ENCODE results near the gene BCAR1.
A peak's percentile ranks its signal among the peaks of the same experiment; 100 is the strongest.

BCAR1 gene

DNA sequence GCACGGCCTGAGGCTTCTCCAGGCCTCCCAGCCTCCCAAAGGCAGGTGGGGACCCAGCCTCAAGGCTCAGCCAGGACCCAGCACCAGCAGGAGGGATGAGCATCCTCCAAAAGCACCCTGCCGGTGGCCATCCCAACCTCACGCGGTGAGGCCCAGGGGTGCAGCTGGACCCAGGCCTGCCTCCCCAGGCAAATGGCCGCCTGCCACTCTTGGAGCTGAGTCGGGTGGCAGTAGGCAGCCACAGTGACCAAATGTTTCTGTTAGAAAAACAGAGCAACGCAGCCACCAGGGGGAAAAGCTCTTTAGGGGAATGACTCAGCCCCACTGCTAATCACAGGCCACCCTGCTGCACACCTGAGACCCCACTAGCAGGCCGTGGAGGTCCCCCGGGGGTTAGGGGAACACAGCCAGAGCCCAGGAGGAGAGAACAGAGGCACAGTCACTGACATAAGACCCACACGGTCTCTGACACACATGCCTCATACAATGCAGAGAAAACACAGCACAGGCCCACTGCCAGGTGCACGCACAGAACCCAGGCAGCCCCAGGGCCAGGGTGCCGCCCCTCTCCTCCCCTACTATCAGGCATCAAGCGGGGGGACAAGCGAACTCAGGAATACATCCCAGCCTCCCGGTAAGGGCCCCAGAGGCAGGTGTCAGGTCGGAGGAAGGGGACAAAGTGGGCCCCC lies 12.4 kb downstream of the BCAR1 start:
- H3K4me3 Mint-ChIP-seq: no peak overlapping the region
- peaks cover 7% of the 10 kb centered on the region for H3K4me1 Mint-ChIP-seq
- ATAC-seq (replicated peaks; ENCODE audit: extremely low read depth, poor library complexity, severe bottlenecking): no peak
- H3K36me3 Mint-ChIP-seq (ENCODE audit: insufficient read depth): no peaks in the 10 kb centered on the region
- no peak overlapping the region for H3K27ac Mint-ChIP-seq (ENCODE audit: low read depth)
- peaks cover 7% of the 10 kb centered on the region for H3K27me3 Mint-ChIP-seq
- no peaks in the 10 kb centered on the region for H3K9me3 Mint-ChIP-seq
- no peak for DNase-seq (ENCODE audit: low spot score in 2 of 2)

DNA sequence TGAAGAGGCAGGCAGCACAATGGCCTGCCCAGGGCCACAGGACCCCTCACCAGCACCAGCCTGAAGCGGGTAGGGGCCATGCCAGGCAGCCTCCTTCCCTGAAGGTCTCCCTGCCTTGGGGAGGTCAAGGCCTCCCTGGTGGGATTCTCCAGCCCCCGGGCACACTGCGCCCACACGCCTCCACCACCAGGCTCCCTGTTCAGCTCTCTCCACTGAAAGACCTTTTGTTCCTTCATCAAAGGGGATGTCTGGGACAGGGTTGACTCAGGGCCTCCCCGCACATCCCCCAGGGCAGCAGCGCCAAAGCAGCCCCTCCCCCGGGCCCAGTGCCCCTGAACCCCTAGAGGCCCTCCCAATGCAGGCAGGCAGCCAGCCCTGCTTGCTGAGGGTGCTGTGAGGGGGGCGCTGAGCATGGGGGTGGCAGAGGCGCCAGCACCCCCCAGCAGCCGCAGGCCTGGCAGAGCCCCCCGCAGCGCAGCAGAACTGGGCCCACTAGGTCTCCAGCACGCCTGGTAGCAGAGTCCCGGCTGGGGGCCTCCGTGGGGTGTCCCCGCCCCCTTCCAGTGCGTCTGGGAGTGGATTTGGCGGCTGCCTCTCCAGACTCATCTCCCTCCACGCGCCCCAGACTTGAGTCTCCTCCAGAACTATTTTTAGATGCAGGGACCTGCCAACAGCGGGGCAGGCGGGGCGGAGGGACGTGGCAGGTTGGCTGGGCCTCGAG lies 13.1 kb downstream of the BCAR1 start:
- no peak overlapping the region for H3K27ac Mint-ChIP-seq (ENCODE audit: low read depth)
- H3K4me1 Mint-ChIP-seq: peaks cover 11% of the 10 kb centered on the region
- H3K4me3 Mint-ChIP-seq: no peak overlapping the region
- H3K27me3 Mint-ChIP-seq: peaks cover 7% of the 10 kb centered on the region
- ATAC-seq (replicated peaks; ENCODE audit: extremely low read depth, poor library complexity, severe bottlenecking) (no peak), DNase-seq (ENCODE audit: low spot score in 2 of 2) (no peak)
- H3K9me3 Mint-ChIP-seq: no peaks in the 10 kb centered on the region
- H3K36me3 Mint-ChIP-seq (ENCODE audit: insufficient read depth): no peaks in the 10 kb centered on the region

DNA sequence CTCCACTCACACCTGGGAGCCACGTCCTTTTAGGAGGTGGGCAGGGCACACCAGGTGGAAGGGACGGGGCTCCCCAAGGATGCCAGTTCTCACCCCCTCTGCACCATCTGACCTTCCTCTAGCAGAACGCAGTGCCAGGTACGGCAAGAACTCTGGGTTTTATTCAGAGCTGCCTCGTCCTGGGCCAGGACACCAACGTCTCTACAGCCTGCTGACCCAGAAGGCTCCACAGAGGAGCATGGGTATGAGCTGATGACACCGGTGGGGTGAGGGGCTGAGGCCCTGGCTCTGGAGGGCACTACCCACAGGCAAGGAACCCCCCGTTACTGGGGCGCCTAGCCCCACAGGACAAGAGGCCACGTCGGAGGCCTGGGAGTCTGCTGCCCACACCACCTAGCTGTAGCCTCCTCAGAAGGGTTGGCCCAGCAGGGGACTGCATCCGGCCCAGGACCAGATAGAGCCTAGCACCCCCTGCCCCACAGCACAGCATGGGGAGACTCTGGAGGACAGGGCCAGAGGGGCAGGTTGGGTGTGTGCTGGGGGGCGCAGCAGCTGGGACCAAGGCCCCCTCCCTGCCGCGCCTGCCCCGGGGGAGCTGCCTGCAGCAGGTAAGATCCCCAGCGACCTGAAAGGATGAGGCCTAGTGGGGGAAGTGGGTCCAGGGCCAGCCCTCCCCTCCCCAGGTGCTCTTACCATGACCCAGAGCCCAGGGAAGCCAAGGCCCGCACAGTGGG lies 13.9 kb downstream of the BCAR1 start:
- Mint-ChIP-seq H3K9me3 (no peaks in the 10 kb centered on the region), H3K27me3 (peaks cover 7% of the 10 kb centered on the region), H3K27ac (ENCODE audit: low read depth) (no peak overlapping the region), H3K4me3 (no peak overlapping the region), H3K4me1 (peaks cover 11% of the 10 kb centered on the region), H3K36me3 (ENCODE audit: insufficient read depth) (no peaks in the 10 kb centered on the region)
- DNase-seq (ENCODE audit: low spot score in 2 of 2): no peak
- ATAC-seq (replicated peaks; ENCODE audit: extremely low read depth, poor library complexity, severe bottlenecking): no peak

DNA sequence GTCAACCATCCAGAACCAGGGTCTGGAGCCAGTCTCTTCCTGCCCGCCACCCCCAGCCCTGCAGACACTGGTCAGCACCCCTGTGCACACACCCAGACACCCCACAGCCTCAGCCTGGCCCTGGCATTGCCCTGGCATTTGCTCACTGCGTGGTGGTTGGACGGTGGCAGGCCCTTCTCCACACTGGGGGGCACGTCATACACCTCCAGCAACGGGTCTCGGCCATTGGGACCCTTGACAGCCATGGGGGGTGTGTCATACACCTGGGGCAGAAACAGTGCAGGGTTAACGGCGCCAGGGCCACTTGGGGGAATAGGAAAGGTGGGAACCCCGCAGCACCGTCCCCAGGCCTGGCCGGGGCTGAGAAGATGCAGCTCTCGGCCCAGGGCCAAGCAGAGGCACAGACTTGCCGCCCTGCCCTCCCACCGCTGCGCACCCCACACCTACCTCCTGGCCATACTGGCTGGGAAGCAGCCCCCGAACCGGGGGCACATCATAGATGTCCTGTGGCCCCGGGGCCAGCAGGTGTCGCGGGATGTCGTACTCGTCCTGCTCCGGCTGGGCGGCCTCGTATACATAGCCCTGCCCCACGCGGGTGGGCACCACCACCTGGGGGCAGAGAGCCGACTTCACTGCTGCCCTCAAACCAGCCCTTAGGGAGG lies 14.6 kb downstream of the BCAR1 start:
- ATAC-seq (replicated peaks; ENCODE audit: extremely low read depth, poor library complexity, severe bottlenecking) (no peak), DNase-seq (ENCODE audit: low spot score in 2 of 2) (no peak)
- no peaks in the 10 kb centered on the region for H3K9me3 Mint-ChIP-seq
- H3K4me1 Mint-ChIP-seq: peaks cover 11% of the 10 kb centered on the region
- H3K36me3 Mint-ChIP-seq (ENCODE audit: insufficient read depth): no peaks in the 10 kb centered on the region
- H3K4me3 Mint-ChIP-seq: no peak overlapping the region
- peaks cover 7% of the 10 kb centered on the region for H3K27me3 Mint-ChIP-seq
- H3K27ac Mint-ChIP-seq (ENCODE audit: low read depth): no peak overlapping the region

DNA sequence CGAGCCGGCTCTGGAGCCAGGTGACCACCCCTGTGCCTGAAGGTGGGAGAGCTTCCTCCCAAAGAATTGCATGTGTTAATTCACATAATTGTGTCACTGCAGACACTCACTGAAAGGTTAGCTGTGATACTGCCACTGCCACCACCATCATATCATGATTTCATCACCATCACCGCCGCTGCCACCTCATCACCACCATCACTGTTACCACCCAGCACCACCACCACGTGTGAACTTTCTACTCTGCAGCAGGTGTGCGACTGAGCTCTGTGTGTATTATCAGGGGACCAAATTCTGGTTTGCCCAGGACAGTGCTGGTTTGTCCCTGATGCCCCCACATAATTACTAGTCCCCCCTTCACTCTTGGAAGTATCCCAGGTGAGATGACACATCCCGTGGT lies 15.2 kb downstream of the BCAR1 start:
- Mint-ChIP-seq H3K27ac (ENCODE audit: low read depth) (no peak overlapping the region), H3K4me1 (peaks cover 11% of the 10 kb centered on the region), H3K4me3 (no peak overlapping the region)

DNA sequence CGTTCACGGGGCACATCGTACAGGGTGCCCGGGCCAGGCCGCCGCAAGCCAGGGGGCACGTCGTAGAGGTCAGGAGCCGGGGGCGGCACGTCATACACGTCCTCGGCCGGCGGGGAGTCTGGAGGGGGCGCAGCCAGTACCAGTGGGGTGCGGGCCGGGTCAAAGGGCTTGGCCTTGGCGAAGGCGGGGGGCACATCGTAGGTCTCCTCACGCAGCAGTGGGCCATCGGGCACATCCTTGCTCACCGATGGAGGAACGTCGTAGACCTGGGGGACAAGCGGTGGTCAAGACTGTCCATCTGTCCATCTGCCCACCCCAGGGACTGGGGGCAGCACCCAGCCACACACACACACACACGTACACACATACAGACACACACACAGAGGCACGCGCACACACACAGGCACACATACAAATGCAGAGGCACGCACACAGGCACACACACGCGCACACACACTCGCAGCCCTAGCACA lies 15.7 kb downstream of the BCAR1 start:
- DNase-seq (ENCODE audit: low spot score in 2 of 2): no peak
- H3K4me1 Mint-ChIP-seq: peaks cover 11% of the 10 kb centered on the region
- H3K9me3 Mint-ChIP-seq: no peaks in the 10 kb centered on the region
- H3K27me3 Mint-ChIP-seq: peaks cover 7% of the 10 kb centered on the region
- no peak overlapping the region for H3K4me3 Mint-ChIP-seq
- no peak overlapping the region for H3K27ac Mint-ChIP-seq (ENCODE audit: low read depth)
- ATAC-seq (replicated peaks; ENCODE audit: extremely low read depth, poor library complexity, severe bottlenecking): no peak
- no peaks in the 10 kb centered on the region for H3K36me3 Mint-ChIP-seq (ENCODE audit: insufficient read depth)

More for the DNA sequence above, 15.2 kb downstream of the BCAR1 start:
- H3K27me3 Mint-ChIP-seq: peaks cover 7% of the 10 kb centered on the region
- H3K36me3 Mint-ChIP-seq (ENCODE audit: insufficient read depth): no peaks in the 10 kb centered on the region
- ATAC-seq (replicated peaks; ENCODE audit: extremely low read depth, poor library complexity, severe bottlenecking) (peak; percentile 40), DNase-seq (ENCODE audit: low spot score in 2 of 2) (no peak)
- no peaks in the 10 kb centered on the region for H3K9me3 Mint-ChIP-seq

DNA sequence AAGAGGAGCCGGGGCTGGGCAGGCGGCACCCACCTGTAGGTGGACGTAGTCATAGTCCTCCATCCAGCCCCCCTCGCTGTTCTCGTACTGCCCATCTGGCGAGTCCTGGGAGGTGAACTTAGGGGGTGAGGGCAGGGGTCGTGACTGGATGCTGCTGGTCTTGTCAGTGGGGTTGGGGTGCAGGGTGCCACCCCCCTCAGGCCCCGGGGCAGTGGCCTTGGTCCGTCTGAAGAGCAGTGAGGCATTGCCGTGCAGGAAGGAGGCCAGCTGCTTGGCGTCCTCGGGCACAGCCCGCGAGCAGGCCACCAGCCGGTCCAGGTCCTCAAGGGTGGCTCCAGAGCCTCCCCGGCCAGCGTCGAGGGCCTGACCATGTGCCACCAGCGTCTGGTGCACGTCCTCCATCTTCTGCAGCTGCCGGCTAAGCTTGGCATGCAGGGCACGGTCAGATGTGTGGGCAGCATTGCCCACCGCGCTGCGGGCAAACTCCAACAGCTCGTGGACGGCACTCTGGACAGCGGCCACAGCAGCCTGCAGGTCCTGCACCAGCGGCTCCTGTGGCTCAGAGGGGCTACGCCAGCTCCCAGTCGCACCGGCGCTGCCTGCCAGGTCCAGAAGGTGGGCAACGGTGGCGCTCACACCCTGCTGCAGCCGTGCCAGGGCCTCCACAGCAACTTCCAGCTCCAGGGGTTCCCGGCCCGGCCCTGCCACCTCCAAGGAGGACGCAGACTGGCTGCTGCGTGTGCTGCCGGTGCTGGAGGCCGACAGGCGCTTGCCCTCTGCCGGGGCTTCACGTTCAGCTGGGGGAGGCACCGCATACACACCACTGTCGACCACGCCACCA lies 16.3 kb downstream of the BCAR1 start:
- ATAC-seq (replicated peaks; ENCODE audit: extremely low read depth, poor library complexity, severe bottlenecking): no peak
- Mint-ChIP-seq H3K27me3 (peaks cover 4% of the 10 kb centered on the region), H3K4me3 (no peak overlapping the region), H3K36me3 (ENCODE audit: insufficient read depth) (no peaks in the 10 kb centered on the region), H3K4me1 (peaks cover 11% of the 10 kb centered on the region), H3K9me3 (no peaks in the 10 kb centered on the region), H3K27ac (ENCODE audit: low read depth) (no peak overlapping the region)
- DNase-seq (ENCODE audit: low spot score in 2 of 2): no peak

DNA sequence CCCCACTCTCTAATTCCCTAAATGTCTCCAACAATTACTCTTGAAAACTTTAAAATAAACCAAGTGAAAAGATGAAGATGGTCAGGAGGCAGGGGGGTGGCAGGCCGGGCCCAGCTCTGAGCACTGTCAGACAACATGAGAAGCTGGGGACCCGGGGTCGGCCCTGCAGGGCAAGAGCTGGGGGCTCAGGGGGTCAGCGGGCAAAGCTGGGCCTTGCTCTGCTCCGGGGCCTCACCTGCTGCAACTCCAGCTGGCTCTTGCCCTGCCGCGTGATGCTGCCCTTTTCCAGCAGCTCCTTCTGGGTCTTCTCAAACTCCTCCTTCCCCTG lies 17.8 kb downstream of the BCAR1 start:
- H3K4me1 Mint-ChIP-seq: peaks cover 11% of the 10 kb centered on the region
- H3K4me3 Mint-ChIP-seq: no peak overlapping the region
- no peak overlapping the region for H3K27ac Mint-ChIP-seq (ENCODE audit: low read depth)
- no peaks in the 10 kb centered on the region for H3K9me3 Mint-ChIP-seq
- no peaks in the 10 kb centered on the region for H3K27me3 Mint-ChIP-seq
- no peaks in the 10 kb centered on the region for H3K36me3 Mint-ChIP-seq (ENCODE audit: insufficient read depth)
- no peak for DNase-seq (ENCODE audit: low spot score in 2 of 2)
- ATAC-seq (replicated peaks; ENCODE audit: extremely low read depth, poor library complexity, severe bottlenecking): no peak

DNA sequence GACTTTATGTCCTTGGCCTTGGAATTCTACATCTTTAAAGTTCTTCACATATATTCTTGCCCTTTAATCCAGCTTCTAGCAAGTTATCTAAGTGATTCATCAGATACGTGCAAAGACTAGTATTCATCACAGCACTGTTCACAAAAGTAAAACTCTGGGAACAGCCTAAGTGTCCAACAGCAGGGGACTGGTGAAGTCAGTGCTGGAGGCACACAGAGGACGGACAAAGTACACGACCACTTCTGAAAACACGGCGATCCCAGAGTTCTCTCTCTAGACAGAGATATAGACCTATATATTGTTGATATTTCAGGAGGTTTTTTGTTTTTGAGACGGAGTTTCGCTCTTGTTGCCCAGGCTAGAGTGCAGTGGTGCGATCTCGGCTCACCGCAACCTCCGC lies 19.9 kb downstream of the BCAR1 start:
- H3K27ac Mint-ChIP-seq (ENCODE audit: low read depth): no peak overlapping the region
- no peak overlapping the region for H3K4me3 Mint-ChIP-seq
- ATAC-seq (replicated peaks; ENCODE audit: extremely low read depth, poor library complexity, severe bottlenecking) (no peak), DNase-seq (ENCODE audit: low spot score in 2 of 2) (no peak)
- H3K27me3 Mint-ChIP-seq: peaks cover 14% of the 10 kb centered on the region
- H3K4me1 Mint-ChIP-seq: peaks cover 11% of the 10 kb centered on the region
- H3K9me3 Mint-ChIP-seq: no peaks in the 10 kb centered on the region
- H3K36me3 Mint-ChIP-seq (ENCODE audit: insufficient read depth): no peaks in the 10 kb centered on the region

DNA sequence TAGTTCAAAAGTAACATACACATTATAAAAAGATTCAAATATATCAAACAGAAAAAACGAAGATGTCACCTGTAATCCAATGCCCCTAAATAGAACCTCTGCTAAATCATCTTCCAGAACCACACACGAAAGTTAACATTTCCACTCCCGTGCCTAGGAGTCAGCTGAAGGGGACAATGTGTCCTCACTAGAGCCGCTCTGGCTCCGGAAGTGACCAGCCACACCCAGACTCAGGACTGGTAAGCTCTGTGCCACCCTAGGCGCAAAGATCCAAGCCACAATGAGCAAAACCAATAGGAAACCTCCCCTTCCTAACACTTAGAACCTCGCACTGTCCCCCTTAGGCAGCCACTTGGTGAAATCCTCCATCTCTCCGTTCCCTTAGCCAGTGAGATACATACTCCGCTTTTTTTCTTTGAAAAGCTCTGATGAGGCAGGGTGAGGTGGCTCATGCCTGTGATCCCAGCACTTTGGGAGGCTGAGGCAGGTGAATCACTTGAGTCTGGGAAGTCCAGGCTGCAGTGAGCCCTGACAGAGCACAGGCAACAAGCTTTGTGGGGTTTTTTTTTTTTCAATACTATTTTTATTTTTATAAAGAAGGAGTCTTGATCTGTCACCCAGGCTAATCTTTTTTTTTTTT lies 20.8 kb downstream of the BCAR1 start:
- Mint-ChIP-seq H3K9me3 (no peaks in the 10 kb centered on the region), H3K27me3 (peaks cover 14% of the 10 kb centered on the region), H3K36me3 (ENCODE audit: insufficient read depth) (no peaks in the 10 kb centered on the region), H3K4me1 (peaks cover 11% of the 10 kb centered on the region), H3K4me3 (no peak overlapping the region), H3K27ac (ENCODE audit: low read depth) (no peak overlapping the region)
- no peak for ATAC-seq (replicated peaks; ENCODE audit: extremely low read depth, poor library complexity, severe bottlenecking)
- DNase-seq (ENCODE audit: low spot score in 2 of 2): no peak

DNA sequence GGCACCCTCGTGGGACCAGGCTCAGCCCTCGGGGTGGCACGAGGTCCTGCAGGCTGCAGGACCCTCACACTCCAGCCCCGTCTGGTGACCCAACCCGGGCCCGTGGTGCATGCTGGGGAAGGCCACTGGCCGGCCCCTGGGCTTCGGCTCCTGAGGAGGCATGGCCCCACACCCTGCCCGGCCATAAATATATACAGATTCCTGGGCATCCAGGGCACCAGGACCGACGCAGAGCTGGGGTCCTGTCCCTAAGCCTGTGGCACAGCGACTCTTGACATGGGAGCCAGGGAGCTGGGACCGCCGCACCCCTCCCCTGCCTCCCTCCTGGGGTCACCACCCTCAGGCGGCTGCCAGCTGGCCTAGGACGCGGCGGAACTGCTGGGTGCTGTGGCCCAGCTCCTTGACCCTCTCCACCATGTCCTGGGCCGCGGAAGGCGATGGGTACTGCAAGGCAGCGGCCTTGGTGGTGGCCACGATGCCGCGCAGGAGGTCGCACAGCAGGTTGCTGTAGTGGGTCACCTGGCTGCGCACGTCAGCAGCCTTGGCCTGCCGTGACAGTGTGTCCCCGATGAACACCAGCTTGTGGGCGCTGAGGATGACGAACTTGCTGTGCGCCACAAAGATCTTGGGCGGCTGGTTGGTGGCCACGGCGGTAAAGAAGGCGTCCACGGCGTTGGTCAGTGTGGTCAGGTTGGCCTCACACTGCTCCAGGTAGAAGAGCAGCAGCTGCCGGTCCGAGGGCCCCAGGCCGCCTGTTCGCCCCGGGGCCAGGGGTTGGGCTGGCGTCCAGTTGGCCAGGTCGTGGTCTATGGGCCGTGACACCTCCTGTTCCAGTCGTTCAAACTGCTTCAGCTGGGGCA lies 22.0 kb downstream of the BCAR1 start:
- H3K27ac Mint-ChIP-seq (ENCODE audit: low read depth): no peak overlapping the region
- H3K4me3 Mint-ChIP-seq: no peak overlapping the region
- no peak for ATAC-seq (replicated peaks; ENCODE audit: extremely low read depth, poor library complexity, severe bottlenecking)
- peaks cover 14% of the 10 kb centered on the region for H3K27me3 Mint-ChIP-seq
- no peak for DNase-seq (ENCODE audit: low spot score in 2 of 2)
- H3K9me3 Mint-ChIP-seq: no peaks in the 10 kb centered on the region
- peaks cover 8% of the 10 kb centered on the region for H3K4me1 Mint-ChIP-seq
- no peaks in the 10 kb centered on the region for H3K36me3 Mint-ChIP-seq (ENCODE audit: insufficient read depth)
